ENCODE data around the gene SLC22A7.

DNA sequence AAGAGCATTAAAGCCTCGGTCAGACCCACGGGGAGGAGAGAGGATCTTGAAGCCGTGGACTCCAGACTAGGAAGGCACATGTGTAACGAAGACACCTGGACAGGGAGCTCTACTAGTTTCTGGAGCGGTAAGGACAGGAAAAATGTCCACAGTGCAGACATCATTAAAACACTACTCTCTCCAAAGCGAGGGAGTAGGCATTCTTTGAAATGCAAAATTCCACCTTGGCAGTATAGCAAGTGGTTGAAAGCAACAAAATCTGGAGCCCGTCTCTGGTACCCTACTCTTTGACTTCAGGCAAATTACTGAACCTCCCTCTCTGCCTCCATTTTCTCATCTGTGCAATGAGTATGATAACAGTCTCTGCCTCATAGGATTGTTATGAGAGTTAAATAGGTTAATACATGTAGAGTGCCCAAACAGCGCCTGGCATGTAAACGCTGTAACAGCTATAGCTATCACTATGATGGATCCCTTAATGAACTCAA, 11.0 kb downstream of the SLC22A7 start:
- TF ChIP-seq, protein P1, sequence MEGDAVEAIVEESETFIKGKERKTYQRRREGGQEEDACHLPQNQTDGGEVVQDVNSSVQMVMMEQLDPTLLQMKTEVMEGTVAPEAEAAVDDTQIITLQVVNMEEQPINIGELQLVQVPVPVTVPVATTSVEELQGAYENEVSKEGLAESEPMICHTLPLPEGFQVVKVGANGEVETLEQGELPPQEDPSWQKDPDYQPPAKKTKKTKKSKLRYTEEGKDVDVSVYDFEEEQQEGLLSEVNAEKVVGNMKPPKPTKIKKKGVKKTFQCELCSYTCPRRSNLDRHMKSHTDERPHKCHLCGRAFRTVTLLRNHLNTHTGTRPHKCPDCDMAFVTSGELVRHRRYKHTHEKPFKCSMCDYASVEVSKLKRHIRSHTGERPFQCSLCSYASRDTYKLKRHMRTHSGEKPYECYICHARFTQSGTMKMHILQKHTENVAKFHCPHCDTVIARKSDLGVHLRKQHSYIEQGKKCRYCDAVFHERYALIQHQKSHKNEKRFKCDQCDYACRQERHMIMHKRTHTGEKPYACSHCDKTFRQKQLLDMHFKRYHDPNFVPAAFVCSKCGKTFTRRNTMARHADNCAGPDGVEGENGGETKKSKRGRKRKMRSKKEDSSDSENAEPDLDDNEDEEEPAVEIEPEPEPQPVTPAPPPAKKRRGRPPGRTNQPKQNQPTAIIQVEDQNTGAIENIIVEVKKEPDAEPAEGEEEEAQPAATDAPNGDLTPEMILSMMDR (IDR thresholded peaks at IDR 0.05), result no peak
- TF ChIP-seq POLR2A (IDR thresholded peaks at IDR 0.05) (no peak), EP300 (IDR thresholded peaks at IDR 0.05) (no peak)

Measured in tibial nerve (tissue), 4 donors.